HG03460 (cell line): ENCODE results near the gene PPP1R13B.
"Not testable (repeated sequence)": the region's sequence is repeated elsewhere in the genome, so short reads cannot be mapped to it uniquely, and the experiment has no call there.

Experiments used
- ATAC-seq: cut with Tn5 transposase; IDR thresholded peaks from one replicate; pipeline ENCODE4 v1.9.1; 2021; ENCODE audit not compliant: unreplicated experiment

Gene PPP1R13B

DNA sequence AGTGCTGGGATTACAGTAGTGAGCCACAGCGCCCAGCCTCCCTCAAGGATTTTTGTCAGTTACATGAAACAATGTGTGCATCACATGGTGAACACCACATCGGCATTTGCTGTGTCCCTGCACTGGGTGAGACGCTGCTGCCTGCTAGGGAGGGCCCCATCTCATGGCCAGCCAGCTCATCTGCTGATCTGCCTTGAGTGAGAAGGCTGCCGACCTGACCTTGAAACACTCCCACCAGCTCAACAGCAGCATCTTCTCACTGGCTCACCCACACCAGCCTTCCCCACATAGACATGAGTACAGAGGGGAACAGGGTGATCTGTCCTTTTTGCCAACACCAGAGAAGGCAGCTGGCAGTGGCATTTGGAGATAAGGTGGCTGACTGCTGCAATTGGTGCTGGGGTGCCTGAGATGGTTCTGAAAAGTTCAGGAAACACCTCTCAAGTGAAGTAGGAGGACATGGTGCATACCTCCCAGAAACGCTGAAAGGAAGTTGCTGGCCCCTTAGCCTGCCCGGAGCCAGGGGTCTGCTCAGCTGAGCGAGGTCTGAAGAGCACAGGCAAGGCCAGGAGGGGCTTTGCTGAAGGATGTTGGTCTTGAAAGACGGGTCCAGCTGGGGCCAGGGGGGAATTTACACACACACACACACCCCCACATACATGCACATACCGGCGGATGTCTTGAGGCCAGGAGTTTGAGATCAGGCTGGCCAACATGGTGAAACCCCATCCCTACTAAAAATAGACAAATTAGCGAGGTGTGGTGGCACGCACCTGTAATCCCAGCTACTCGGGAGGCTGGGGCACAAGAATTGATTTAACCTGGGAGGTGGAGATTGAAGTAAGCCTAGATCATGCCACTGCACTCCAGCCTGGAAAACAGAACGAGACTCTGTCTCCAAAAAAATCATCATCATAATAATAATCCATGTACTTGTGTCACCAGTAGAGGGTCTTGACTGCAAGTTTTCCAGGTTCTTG is 14.3 kb upstream of the PPP1R13B start:
- ATAC-seq: no peak

DNA sequence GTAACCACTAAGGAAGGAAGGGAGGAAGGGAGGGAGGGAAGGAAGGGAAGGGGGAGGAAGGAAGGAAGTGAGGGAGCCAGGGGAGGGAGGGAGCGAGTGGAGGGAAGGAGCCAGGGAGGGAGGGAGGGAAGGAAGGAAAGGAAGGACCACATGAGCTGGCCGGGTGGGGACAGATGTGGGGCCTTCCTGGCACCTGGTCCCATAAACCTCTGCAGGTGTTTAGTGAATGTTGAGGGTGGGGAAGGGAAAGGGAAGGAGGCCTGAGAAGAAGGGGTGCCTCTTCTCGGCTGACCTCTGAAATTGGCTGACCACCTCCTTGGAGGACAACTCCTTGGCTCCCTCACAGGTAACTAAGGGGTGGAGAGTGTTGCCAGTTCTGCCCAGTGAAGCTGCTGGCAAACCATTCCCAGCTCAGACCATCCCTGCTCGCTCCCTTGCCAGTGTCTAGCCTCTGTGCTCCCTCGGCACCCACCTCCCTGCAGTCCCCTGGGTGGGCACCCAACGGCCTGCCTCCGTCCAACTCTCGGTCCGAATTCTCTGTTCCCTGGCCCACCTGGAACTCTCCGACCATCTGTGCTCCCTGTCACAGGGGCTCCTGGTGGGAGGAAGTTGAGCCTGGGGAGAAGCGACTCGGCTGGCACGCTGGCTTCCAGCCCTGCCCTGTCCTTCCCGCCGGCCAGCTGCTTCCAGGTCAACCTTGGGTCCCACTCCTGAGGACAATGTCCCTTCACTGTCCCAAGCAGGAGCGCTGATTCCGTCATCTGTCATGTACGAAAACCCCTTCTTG is 12.2 kb upstream of the PPP1R13B start:
- ATAC-seq: no peak

DNA sequence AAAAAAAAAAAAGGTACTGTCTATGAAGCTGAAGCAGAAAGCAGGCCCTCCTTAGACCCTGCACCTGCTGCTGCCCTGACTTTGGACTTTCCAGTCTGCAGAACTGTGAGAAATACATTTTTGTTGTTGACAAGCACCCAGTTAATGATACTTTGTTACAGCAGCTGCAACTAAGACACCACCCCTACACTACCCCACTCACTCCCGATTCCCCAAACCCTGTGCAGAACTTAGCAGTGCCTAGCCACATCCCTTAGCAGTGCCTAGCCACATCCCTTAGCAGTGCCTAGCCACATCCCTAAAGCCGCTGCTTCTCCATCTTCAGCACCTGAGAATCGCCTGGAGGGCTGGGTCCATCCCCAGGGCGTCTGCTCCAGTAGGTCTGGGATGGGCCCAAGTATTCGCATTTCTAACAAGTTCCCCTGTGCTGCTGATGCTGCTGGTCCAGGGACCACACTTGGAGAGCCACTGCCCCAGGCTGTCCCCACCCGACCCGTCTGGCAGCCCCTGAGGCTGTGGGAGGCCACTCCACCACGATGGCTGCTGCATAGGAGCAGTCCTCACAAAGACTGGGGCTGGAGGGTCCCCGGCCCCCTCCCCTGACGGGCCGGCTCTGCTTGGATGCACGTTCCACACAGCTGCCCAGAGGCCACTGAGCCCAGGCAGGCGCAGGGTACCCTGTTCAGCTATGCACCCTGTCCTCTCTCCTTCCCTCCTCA is 10.8 kb upstream of the PPP1R13B start:
- ATAC-seq: no peak

DNA sequence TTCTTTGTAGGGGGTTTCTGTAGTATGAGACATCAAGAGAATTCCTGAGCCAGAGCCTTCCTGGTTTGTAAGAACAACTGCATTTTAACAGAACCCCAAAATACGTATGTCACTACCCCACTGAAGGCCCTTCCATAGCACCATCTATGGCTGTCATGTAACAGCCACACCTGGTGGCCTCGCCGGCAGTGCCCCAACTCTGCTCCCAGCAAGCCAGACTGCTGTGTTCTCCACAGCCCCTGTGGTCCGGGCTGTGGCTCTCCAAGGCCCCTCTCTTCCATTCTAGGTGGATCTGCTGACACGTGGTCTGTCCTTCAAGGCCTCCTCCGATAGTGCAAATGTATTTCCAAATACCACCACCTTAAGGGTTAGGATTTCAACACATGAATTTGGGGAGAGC is 9.9 kb upstream of the PPP1R13B start:
- no peak for ATAC-seq

DNA sequence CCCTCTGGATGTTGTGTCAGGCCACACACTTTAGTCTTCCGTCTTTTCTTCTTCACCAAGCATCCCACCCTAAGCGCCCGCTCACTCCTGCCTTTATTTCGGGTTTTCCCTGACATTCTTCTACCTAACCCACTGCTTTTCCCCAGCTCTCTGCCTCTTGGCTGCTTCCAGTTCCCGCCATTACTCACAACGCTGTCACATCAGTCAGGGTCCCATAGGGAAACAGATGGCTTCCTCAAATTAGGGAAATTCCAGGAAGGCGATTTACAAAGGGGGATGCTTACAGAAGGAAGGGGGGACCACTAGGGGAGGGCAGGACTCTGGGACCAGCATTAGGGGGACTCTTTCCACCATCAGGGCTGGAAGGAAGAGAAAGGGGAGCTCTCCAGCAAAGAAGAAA is 9.2 kb upstream of the PPP1R13B start:
- no peak for ATAC-seq

DNA sequence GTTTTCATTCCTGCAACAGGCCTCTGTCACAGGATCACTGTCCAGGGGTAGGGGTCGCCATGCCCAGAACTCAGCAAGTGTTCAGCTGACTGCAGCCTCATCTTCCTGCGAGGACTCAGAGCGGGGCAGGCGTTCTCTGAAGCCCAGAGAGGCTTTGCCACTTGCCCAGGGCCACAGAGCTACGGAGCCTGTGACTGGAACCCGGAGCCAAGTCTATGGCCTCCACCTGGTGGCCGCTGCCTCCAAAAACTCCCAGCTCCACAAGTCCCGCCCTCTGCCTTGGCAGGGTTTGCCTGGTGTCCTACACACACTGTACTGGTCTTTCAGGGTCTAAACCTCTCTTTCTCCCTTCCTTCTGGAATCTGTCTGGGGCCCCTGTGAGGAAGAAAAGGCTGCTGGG is 8.7 kb upstream of the PPP1R13B start:
- ATAC-seq: no peak

DNA sequence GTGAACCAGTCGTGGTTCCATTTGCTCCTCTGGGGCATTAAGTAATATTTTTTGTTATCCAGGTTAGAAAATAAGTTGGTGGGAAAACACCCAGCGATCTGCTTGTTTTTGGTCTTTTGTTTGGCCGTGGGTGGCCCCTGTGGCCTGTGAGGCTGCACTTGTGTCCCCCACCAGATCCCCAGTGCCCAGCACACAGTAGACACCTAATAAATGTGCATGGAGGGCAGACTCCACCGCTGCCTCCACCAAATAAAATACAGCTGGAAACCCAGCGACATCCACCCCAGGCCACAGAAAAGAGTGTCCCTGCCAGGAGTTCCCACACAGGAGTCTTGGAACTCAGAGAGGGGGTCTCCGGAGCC is 8.3 kb upstream of the PPP1R13B start:
- no peak for ATAC-seq

DNA sequence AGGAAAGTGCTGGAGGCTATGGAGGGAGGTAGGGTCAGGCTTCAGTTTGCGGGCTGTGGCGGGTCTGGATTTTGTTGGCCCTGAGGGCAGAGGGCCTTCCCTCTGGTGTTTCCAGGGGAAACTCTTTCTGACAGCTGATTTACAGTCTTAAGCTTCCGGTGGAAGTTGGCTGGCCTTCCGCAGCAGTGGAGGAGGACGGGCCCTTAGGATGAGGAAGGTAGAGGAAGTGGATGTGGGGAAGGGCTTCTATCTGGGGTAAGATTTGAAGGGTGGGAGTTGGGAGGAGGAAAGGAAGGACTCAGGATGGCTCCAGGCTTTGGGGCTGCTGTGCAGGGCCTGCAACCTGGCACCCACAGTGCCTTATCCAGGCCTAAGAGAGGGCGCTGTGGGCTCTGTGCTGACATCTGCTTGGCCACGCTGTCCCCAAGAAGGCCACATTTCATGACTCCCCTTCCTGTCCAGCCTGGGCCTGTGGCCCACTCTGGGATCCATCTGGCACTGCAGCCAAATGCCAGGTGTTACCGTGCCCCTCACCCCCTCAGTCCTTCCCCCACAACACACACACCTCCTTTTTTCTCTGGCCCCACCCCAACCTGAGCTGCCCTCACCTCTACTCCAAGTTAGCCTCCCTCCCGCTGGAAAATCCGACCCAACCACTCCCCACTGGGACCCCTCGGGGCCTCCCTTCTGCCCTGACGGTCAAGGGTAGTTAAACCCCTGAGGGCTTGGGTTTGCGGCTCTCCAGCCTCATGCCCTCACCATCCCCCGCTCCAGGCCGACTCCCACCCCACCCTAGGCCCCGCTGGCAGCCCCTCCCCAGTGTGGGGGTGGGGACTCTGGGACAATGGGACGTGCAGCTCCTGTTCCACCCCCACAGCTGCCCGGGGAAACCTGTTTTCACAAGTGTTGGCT is 7.7 kb upstream of the PPP1R13B start:
- ATAC-seq: no peak

DNA sequence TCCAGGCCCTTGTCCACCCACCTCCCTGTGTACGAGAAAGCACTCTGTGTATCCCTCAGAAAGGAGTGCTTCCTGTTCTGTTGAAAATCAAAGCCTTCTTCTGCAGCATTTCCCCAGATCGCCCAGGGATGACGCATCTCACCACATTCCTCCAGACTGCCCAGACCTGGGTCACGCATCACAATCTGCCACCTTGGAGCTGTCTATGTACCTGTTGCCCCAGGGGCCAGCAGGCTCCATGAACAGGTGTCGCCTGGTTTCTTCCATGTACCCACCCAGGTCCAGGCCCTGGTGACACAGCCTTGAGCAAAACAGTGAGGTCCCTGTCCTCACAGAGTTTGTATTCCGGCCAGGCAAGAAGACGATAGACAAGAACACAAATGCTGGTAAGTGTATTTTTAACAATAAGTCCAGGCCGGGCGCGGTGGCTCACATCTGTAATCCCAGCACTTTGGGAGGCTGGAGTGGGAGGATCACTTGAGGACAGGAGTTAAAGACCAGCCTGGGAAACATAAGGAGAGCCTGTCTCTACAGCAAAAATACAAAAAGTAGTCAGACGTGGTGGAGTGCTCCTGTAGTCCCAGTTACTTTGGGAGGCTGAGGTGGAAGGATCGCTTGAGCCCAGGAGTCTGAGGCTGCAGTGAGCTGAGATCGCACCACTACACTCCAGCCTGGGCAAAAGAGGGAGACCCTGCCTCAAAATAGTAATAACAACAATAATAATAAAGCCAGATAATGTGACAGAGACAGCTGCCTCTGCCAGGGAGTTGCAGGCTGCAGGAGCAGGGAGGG is 6.8 kb upstream of the PPP1R13B start:
- no peak for ATAC-seq

DNA sequence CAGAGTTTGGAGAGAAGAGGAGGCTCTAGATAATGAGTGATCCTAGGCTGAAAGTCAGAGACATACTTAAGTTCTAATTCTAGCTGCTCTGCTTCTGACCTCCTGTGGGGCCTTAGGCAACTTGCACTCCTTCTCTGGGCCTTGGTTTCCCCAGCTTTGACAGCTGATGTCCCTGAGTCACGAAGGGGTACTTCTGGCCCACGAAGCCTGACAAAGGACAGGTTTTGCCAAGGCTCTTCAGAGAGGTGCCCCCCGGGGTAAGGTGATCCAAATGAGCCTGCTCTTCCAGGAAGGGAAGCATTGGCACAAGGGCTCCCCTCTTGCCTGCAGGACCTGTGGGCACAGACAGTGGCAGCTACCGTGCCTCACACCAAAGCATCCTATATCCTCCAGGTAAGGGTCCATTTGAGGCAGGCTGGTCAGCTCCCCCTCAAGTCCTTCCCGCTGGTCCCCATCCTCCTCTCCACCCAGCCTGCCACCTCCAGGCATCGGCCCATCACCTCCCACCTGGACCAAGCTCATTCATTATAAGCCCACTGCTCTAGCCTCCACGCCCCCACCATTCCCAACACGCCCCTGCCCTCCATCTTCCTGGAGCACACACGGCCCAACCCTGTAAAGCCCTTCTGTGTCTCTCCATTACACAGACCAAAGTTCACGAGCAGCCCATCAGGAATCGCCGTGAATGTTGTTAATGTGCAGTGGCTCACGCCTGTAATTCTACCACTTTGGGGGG is 1.9 kb upstream of the PPP1R13B start:
- no peak for ATAC-seq

DNA sequence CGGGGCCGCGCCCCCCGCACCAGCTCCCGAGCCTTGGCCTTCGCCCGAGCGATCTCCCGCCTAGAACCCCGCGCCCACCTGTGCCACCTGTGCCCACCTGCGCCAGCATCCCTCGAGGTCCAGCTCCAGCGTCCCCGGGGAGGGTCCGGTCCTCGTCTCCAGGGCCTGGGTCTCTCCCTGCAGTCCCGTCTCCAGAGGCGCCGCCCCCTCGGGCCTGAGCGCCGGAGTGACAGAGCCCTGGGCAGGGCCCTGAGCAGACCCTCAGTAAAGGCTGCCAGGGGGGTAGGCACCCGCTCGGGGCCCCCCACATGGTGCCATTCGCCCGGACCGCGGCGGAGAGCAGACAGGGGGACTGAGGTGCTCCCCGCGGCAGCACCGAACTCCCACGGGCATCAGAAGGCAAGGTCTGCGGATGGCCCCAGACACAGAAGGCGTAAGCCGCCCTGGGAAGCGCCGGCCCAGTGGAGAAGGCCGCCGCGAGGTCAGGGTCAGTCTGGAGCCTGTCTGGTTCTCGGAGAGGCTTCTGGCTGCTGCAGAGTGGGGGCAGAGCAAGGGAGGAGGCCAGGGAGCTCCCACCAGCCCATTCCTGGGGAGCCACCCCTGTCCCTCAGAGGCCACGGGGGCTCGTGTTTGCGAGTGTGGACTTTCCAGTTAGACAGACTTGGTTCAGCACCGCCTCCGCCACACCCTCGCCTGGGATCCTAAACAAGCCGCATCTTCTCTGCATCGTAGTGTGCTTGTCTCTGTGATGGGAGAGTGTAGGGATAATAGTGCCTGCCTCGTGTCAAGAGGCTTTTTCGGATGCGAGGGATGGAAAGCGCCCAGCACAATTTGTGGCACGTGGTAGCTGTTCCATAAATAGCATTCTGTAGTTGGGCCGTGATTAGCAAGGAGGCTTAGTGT is 1.1 kb upstream of the PPP1R13B start:
- no peak for ATAC-seq

DNA sequence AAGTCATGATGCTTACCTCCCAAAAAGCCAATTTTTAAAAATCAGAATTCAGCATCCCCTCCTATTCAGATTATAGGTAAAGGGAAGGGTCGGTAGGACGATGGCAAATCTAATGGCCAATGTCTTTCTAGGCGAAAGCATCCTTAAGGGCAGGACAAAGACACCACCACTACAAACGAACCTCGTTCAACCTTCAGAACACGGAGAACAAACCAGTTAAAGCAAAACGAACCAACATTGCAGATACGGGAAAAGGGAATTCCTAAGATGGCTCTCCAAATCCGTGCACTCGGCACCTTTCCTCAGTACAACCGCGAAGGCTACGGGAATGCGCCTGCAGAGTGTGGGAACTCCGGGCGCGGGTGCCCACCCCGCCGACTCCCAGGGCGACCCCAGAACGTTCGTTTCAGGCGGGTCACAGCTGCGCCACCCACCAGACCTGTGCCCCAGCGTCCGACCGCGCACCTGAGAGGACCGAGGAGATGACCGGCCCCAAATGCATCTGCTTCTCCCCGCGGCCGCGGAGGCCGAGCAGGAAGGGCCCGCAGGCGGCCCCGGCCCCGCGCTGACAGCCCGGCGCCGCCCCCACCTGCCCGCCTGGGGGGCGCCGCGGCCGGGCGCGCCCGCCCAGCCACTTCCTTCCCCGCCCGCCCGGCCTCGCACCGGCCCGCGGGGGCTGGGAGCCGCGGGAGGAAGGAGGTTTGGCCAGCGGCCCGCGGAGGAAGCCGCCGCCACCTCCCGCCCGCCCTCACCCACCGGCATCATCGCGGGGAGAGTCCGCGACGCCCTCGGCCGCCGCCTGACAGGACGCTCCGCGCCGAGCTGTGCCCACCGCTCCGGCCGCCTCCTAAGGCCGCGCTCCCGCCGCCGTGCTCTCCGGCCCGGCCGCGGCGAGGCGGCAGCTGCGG is 578 bp downstream of the PPP1R13B start:
- ATAC-seq: peak; percentile 31

DNA sequence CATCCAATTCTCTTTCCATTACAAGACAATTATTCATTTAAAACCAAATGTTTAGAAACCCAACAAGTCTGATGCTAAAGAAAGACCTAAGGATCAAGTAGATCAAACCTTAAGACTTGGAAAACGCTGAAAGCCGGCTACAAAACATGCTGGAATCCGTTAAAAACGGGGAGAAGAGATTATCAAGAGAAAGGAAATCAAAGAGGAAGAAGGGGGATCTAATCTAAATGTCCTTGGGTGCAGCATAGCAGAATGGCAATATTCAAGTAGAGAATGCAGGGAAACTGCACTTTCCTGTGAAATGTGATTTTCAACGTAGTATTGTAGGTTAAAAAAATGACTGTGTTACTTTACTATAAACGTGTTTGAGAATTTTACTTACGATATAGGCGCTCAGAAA is 1.3 kb downstream of the PPP1R13B start:
- ATAC-seq: no peak

DNA sequence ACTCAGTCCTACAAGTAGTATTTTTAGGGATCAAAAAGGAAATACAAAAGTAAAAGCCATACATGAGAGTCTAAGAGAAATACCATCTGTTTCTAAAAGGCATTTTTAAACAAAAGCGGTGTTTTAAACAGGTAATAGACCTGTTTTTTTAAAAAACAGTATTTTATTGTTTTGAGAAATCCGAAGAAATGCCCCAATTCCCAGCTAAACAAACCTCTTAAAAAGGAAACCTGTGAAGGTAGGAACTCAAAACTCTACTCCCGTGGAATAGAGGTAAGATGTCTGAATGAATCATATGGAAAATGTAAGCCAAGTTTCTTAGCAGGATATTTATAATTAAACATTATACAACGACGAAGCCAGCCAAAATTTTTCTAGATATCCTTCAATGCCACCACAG is 2.0 kb downstream of the PPP1R13B start:
- ATAC-seq: no peak

DNA sequence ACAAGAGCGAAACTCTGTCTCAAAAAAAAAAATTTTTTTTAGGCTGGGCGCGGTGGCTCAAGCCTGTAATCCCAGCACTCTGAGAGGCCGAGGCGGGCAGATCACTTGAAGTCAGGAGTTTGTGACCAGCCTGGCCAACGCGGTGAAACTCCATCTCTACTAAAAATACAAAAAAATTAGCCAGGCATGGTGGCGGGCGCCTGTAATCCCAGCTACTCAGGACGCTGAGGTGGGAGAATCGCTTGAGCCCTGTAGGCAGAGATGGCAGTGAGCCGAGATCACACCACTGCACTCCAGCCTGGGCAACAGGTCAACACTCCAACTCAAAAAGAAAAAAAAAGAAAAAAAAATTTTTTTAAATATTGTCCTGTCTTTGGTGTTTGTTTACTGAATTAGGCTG is 6.1 kb downstream of the PPP1R13B start:
- ATAC-seq: not testable (repeated sequence)

DNA sequence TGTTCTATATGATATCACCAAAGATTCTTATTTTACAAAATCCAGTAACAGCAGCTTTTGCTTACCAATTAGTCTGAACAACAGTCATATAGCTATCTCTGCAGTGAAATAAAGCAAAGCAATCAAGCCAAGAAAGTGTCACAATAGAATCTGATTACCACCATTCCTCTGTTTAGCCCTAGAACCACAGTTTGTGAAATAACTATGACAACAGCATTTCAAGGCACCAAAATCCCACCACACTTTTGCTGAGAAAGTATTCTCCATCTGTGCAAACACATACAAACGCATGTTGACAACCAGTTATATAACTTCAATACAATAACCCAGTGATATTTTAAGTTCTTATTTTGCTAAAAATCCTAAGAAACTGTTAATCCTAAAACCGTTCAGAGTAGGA is 7.4 kb downstream of the PPP1R13B start:
- no peak for ATAC-seq

DNA sequence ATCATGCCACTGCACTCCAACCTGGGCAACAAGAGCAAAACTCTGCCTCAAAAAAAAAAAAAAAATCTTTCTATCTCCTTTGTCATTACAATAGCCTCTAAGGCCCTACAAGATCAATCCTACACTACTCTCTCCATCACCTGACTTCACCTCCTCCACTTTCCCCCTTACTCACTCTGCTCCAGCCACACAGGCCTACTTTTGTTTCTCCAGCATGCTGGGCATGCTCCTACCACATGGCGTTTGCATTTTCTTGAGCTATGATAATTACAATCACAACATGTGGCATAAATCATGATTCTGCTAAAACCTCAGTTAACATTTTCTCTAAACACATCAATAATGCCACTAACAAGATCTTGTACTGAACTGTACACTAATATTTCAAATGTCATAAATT is 7.8 kb downstream of the PPP1R13B start:
- no peak for ATAC-seq
